NCI-H2107 treated with DMSO at 0.1 percent for 48 hours (cell line): Measurements from ENCODE around the gene DLGAP1.
"Not testable (repeated sequence)": the region's sequence is repeated elsewhere in the genome, so short reads cannot be mapped to it uniquely, and the experiment has no call there.

ENCODE experiments used
- DNase-seq: peaks from one replicate; lab custom pipeline; 2025; ENCODE audit not compliant: unreplicated experiment; lab: John Stamatoyannopoulos, UW

The DLGAP1 gene

GRCh38 chr18:3667255-3668137 lies 787.6 kb downstream of the DLGAP1 start:
- peak; percentile 75 for DNase-seq

- DNase-seq = no peak
Observed at GRCh38 chr18:3666526-3667254, 788.4 kb downstream of the DLGAP1 start.

GRCh38 chr18:3665780-3666525 lies 789.2 kb downstream of the DLGAP1 start:
- DNase-seq = peak; percentile 81

DNA sequence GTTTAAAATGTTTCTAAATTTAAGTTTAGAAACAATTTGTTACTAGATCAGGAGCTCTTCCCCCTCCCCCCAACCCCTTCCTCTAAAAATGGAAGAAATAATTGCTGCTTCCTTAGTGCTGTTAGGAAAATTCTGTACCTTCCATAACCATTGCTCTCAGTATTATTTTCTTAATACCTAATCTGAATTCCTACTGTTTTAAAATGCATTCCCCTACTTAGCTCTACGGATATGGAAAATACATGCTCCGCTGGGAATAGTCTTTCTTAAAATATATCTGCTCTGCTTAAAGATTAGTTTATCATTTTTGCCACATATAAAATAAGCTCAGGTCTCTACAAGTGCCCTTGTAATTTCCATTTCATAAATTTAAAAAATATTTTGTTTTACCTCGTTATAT lies 789.9 kb downstream of the DLGAP1 start:
- DNase-seq = no peak

GRCh38 chr18:3664563-3665178 lies 790.4 kb downstream of the DLGAP1 start:
- no peak for DNase-seq

DNA sequence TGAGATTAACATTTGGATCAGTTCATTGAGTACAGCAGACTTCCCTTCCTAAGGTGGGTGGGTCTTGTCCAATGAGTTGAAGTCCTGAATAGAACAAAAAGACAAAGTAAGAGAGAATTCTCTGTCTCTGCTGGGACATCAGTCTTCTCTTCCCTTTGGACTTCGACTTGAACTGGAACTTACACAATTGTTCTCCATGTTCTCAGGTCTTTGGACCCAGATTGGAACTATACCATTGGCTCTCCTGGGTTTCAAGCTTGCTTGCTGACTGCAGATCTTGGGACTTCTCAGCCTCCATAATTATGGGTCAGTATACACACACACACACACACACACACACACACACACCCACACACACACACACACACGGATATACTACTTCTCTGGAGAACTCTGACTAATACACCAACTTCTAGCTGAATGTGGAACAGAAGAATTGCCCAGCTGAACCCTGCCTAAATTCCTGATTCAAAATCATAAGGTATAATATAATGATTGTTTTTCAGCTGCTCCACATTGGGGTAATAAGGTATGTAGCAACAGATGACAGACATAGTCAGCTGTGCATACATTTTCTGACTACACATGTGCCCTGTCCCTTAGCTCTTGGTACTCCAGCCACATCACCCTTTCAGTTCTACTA lies 791.1 kb downstream of the DLGAP1 start:
- DNase-seq = no peak

DNA sequence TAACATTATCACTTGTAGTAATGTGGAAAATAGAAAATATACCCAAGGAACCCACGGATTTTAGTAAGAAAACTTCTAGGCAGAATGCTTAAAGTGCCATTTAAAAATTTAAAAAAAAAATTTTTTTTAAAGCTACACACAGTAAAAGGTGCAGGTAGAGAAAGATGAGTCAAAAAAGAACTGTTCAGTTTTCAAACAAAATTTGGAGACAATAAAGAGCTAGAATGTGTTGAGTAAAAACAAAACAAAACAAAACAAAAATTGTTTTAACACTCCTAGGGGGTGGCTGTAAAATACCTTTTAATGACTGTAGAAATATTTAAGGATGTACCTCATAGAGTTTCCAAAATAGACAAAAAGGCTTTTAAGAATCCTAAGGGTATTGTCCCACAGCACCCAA lies 793.1 kb downstream of the DLGAP1 start:
- no peak for DNase-seq

- DNase-seq = no peak
Observed at GRCh38 chr18:3660739-3661515, 794.2 kb downstream of the DLGAP1 start.

- DNase-seq = no peak
Observed at GRCh38 chr18:3658529-3658928, 796.6 kb downstream of the DLGAP1 start.

DNA sequence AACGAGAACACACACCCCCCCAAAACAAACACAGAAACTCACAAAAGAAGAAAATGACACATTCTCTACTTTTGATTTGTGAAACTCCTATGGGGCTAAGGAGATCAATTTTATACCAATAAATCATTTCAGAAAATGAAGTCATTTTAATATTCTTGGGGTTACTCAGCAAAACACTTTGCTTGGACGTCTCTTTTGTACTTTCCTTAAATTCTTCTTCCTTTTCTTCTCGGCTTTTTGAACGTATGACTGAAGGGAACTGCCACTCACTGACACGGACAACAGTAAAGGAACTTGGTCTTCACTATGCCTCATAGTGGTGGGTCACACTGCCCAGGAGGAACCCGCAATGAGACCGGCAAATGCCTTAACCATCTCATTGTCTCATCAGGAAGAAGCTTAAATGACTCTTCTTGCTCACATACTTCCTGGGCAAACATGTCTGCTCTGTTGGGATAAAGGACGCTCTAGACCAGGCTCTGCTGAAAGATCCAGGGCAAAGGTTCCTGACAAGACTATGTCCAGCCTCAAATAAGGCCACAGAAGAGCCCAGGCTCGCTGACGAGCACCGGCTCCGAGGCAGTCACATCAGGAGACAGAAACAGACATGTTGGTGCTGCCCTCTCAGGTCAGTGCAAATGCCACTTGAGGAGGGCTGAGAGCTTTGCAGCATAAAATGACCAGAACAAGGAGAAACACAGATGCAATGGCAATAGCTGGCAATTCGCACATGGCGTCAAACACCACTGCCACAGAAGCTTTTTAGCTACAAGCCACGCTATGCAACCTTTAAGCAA lies 799.7 kb downstream of the DLGAP1 start:
- no peak for DNase-seq

GRCh38 chr18:3654442-3655253 lies 800.5 kb downstream of the DLGAP1 start:
- no peak for DNase-seq

GRCh38 chr18:3653851-3654441 lies 801.2 kb downstream of the DLGAP1 start:
- DNase-seq = no peak

- no peak for DNase-seq
Observed at GRCh38 chr18:3653263-3653850, 801.8 kb downstream of the DLGAP1 start.

DNA sequence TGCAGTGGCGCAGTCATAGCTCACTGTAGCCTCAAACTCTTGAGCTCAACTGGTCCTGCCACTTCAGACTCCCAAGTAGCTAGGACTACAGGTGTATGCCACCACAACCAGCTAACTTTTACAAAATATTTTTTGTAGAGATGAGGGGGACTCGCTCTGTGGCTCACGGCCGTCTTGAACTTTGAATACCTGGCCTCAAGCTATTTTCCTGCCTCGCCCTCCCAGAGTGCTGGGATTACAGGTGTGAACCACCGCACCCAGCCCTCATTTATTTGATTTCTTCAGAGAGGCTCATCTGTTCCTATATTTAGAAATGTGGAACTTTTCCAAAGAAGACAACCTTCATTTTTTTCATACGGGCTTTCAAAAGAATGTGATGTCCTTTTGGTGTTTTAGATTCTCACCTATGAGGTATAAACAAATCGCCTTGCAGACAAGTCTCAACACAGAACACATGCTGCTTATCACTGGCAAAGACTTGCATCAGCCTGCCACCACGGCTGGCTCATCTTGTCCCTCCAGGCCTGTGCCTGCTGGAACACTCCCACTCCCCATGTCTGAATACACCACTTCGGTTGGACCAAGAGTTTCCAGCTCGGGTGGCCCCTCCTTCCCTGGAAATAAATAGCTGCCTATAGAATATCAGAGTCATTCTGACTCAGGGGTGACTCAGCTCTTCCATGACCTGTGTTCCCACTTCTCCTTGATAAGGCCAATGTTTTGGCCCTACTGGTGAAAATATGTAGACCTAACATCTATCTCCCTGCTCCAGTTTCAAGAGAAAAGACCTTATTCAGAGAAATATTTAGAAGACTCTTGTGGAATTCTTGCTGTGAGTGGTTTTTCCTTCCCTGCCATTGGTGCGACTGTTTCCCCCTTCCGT lies 802.5 kb downstream of the DLGAP1 start:
- DNase-seq = no peak

- no peak for DNase-seq
Observed at GRCh38 chr18:3651266-3651665, 803.8 kb downstream of the DLGAP1 start.

GRCh38 chr18:3650521-3651042 lies 804.5 kb downstream of the DLGAP1 start:
- not testable (repeated sequence) for DNase-seq
